Effector memory CD4-positive, alpha-beta T cell (primary cell): Measurements from ENCODE around the gene ATP4B.
"Not testable (repeated sequence)": the region's sequence is repeated elsewhere in the genome, so short reads cannot be mapped to it uniquely, and the experiment has no call there.

ENCODE experiments used
- DNase-seq, 3 donors: peaks; one replicate each; pipeline ENCODE4 v3.0.0-alpha.2; 2020
- H3K27ac ChIP-seq: 2 replicates; pipeline ENCODE4 v1.7.0; 2013; ENCODE audit warnings: mild to moderate bottlenecking, low read length, moderate library complexity; ENCODE audit not compliant: insufficient read depth, poor library complexity, severe bottlenecking
- H3K27me3 ChIP-seq: replicated peaks from 2 replicates; pipeline ENCODE4 v1.7.0; 2013; ENCODE audit warnings: mild to moderate bottlenecking, low read length; ENCODE audit not compliant: insufficient read depth, control insufficient read depth, poor library complexity, severe bottlenecking
- H3K36me3 ChIP-seq: 2 replicates; pipeline ENCODE4 v1.7.0; 2013; ENCODE audit warnings: mild to moderate bottlenecking, low read length, moderate library complexity; ENCODE audit not compliant: control insufficient read depth, insufficient read depth
- H3K4me1 ChIP-seq: 2 replicates; pipeline ENCODE4 v1.7.0; 2013; ENCODE audit warnings: low read length, mild to moderate bottlenecking; ENCODE audit not compliant: control insufficient read depth, insufficient read depth, poor library complexity, severe bottlenecking
- H3K4me3 ChIP-seq: 2 replicates; pipeline ENCODE4 v1.7.0; 2013; ENCODE audit warnings: low read length, low read depth, mild to moderate bottlenecking; ENCODE audit not compliant: insufficient read depth, poor library complexity, severe bottlenecking
- H3K9me3 ChIP-seq: 2 replicates; pipeline ENCODE4 v1.7.0; 2013; ENCODE audit warnings: mild to moderate bottlenecking, low read length, moderate library complexity; ENCODE audit not compliant: control insufficient read depth

ATP4B gene

GRCh38 chr13:113625965-113626721 lies 31.9 kb downstream of the ATP4B start:
- DNase-seq, result no peak
- Histone ChIP-seq H3K9me3 (no peaks in the 10 kb centered on the region), H3K36me3 (peaks cover 11% of the 10 kb centered on the region), H3K27me3 (no peaks in the 10 kb centered on the region), H3K27ac (no peak overlapping the region), H3K4me1 (no peaks in the 10 kb centered on the region), H3K4me3 (no peak overlapping the region)

- not testable (repeated sequence) for H3K27ac ChIP-seq, H3K4me3 ChIP-seq, H3K9me3 ChIP-seq, H3K27me3 ChIP-seq, H3K4me1 ChIP-seq, DNase-seq, H3K36me3 ChIP-seq
These were observed 33.2 kb downstream of the ATP4B start for GRCh38 chr13:113624640-113625304.

- H3K4me1 ChIP-seq, result no peaks in the 10 kb centered on the region
- H3K36me3 ChIP-seq, result peaks cover 8% of the 10 kb centered on the region
- H3K27ac ChIP-seq, result no peak overlapping the region
- H3K4me3 ChIP-seq, result no peak overlapping the region
- no peak for DNase-seq
- no peaks in the 10 kb centered on the region for H3K27me3 ChIP-seq
- no peaks in the 10 kb centered on the region for H3K9me3 ChIP-seq
These were observed 33.8 kb downstream of the ATP4B start for GRCh38 chr13:113624235-113624587.

- no peak for DNase-seq
- H3K4me3 ChIP-seq, result no peak overlapping the region
- H3K36me3 ChIP-seq, result peaks cover 8% of the 10 kb centered on the region
- no peaks in the 10 kb centered on the region for H3K9me3 ChIP-seq
- no peaks in the 10 kb centered on the region for H3K27me3 ChIP-seq
- H3K27ac ChIP-seq, result no peak overlapping the region
- no peaks in the 10 kb centered on the region for H3K4me1 ChIP-seq
These were observed 34.3 kb downstream of the ATP4B start for GRCh38 chr13:113623491-113624234.

GRCh38 chr13:113622791-113623490 lies 35.1 kb downstream of the ATP4B start:
- Histone ChIP-seq H3K27me3 (no peaks in the 10 kb centered on the region), H3K9me3 (no peaks in the 10 kb centered on the region), H3K36me3 (peaks cover 8% of the 10 kb centered on the region), H3K4me1 (no peaks in the 10 kb centered on the region), H3K4me3 (no peak overlapping the region), H3K27ac (no peak overlapping the region)
- no peak for DNase-seq

- H3K4me3 ChIP-seq, H3K27me3 ChIP-seq, H3K9me3 ChIP-seq, DNase-seq, H3K4me1 ChIP-seq, H3K36me3 ChIP-seq, H3K27ac ChIP-seq: not testable (repeated sequence)
These were observed 35.9 kb downstream of the ATP4B start for GRCh38 chr13:113621986-113622550.

GRCh38 chr13:113621498-113621897 lies 36.5 kb downstream of the ATP4B start:
- not testable (repeated sequence) for H3K27me3 ChIP-seq, DNase-seq, H3K27ac ChIP-seq, H3K4me3 ChIP-seq, H3K36me3 ChIP-seq, H3K4me1 ChIP-seq, H3K9me3 ChIP-seq

- Histone ChIP-seq H3K27me3 (no peaks in the 10 kb centered on the region), H3K36me3 (no peaks in the 10 kb centered on the region), H3K4me1 (no peaks in the 10 kb centered on the region), H3K27ac (no peak overlapping the region), H3K4me3 (no peak overlapping the region), H3K9me3 (no peaks in the 10 kb centered on the region)
- DNase-seq, result no peak
These were observed 37.0 kb downstream of the ATP4B start for GRCh38 chr13:113621046-113621445.

- H3K9me3 ChIP-seq, result no peaks in the 10 kb centered on the region
- H3K4me1 ChIP-seq, result no peaks in the 10 kb centered on the region
- H3K27me3 ChIP-seq, result no peaks in the 10 kb centered on the region
- H3K36me3 ChIP-seq, result no peaks in the 10 kb centered on the region
- no peak for DNase-seq
- no peak overlapping the region for H3K27ac ChIP-seq
- no peak overlapping the region for H3K4me3 ChIP-seq
These were observed 37.8 kb downstream of the ATP4B start for GRCh38 chr13:113620036-113620796.
